HepG2 (cell line): Measurements from ENCODE around the gene HRG. TPM values are rescaled to one million over a fixed set of nuclear protein-coding genes. Genes with fewer than 3 reads are reported as not detected.

Experiments used
- ATF3 ChIP-seq: sonication (generic); formaldehyde crosslinking; IDR thresholded peaks from 2 replicates; pipeline ENCODE4 v1.4.0; 2020; ENCODE audit warnings: missing genetic modification reagents
- CHD4 ChIP-seq: fragments of 200-600 bp; sonication (generic); IDR thresholded peaks from 2 replicates; pipeline ENCODE4 v1.7.0; 2017; ENCODE audit warnings: mild to moderate bottlenecking, low read length, borderline replicate concordance
- MEIS2 ChIP-seq: sonication (generic); formaldehyde crosslinking; IDR thresholded peaks from 2 replicates; pipeline ENCODE4 v1.9.0; 2021; ENCODE audit warnings: mild to moderate bottlenecking, missing genetic modification reagents
- PHF21A ChIP-seq: sonication (generic); formaldehyde crosslinking; IDR thresholded peaks from 2 replicates; pipeline ENCODE4 v1.5.0; 2020; ENCODE audit warnings: mild to moderate bottlenecking, missing genetic modification reagents
- REXO4 ChIP-seq: sonication (generic); formaldehyde crosslinking; IDR thresholded peaks from 2 replicates; pipeline ENCODE4 v1.8.0; 2022; ENCODE audit warnings: missing genetic modification reagents, mild to moderate bottlenecking, borderline replicate concordance
- SNAPC5 ChIP-seq: sonication (generic); formaldehyde crosslinking; IDR thresholded peaks from 2 replicates; pipeline ENCODE4 v1.8.1; 2023; ENCODE audit warnings: mild to moderate bottlenecking, missing genetic modification reagents, borderline replicate concordance
- SP2 ChIP-seq: sonication (generic); formaldehyde crosslinking; IDR thresholded peaks from 2 replicates; pipeline ENCODE4 v1.5.1; 2020; ENCODE audit warnings: mild to moderate bottlenecking, missing genetic modification reagents
- TRIM24 ChIP-seq: sonication (generic); formaldehyde crosslinking; IDR thresholded peaks from 2 replicates; pipeline ENCODE4 v1.8.0; 2022; ENCODE audit warnings: mild to moderate bottlenecking, missing genetic modification reagents
- XBP1 ChIP-seq: sonication (generic); formaldehyde crosslinking; IDR thresholded peaks from 2 replicates; pipeline ENCODE4 v1.5.0; 2020; ENCODE audit warnings: missing genetic modification reagents
- ZNF124 ChIP-seq: sonication (generic); formaldehyde crosslinking; IDR thresholded peaks from 2 replicates; pipeline ENCODE4 v1.4.0; 2020; ENCODE audit warnings: missing genetic modification reagents
- ZNF17 ChIP-seq: sonication (generic); formaldehyde crosslinking; IDR thresholded peaks from 2 replicates; pipeline ENCODE4 v1.5.0; 2020; ENCODE audit warnings: mild to moderate bottlenecking, missing genetic modification reagents
- ZNF18 ChIP-seq: sonication (generic); formaldehyde crosslinking; IDR thresholded peaks from 2 replicates; pipeline ENCODE4 v1.8.0; 2022; ENCODE audit warnings: mild to moderate bottlenecking, missing genetic modification reagents; ENCODE audit not compliant: insufficient replicate concordance
- ZNF33B ChIP-seq: sonication (generic); formaldehyde crosslinking; IDR thresholded peaks from 2 replicates; pipeline ENCODE4 v1.5.1; 2020; ENCODE audit warnings: mild to moderate bottlenecking, missing genetic modification reagents
- ZNF407 ChIP-seq: sonication (generic); formaldehyde crosslinking; IDR thresholded peaks from one replicate; pipeline ENCODE4 v1.5.1; 2020; ENCODE audit warnings: mild to moderate bottlenecking, missing genetic modification reagents; ENCODE audit errors: not compliant biosample characterization
- ZNF468 ChIP-seq: sonication (generic); formaldehyde crosslinking; IDR thresholded peaks from 2 replicates; pipeline ENCODE4 v1.8.0; 2022; ENCODE audit warnings: mild to moderate bottlenecking, moderate library complexity, missing genetic modification reagents
- ZNF768 ChIP-seq: sonication (generic); formaldehyde crosslinking; IDR thresholded peaks from 2 replicates; pipeline ENCODE4 v1.4.0; 2020; ENCODE audit warnings: missing genetic modification reagents
- ZNF850 ChIP-seq: sonication (generic); formaldehyde crosslinking; conservative IDR thresholded peaks from 2 replicates; pipeline ENCODE4 v1.9.0; 2021; ENCODE audit warnings: mild to moderate bottlenecking, missing genetic modification reagents
- polyA plus RNA-seq, 8 experiments: library from polyadenylated mRNA; depleted of rRNA in 3 of 8; stranded (reverse) in 7 of 8; unstranded in 1 of 8; fragments of >200 nt; fragmentation: Illumina TruSeq in 4 of 8; extraction: Trizol in 4 of 8; gene quantifications; 2 replicates each; pipeline versions ENCODE4 v1.2.1 to v1.2.3, GENCODE V29; 2011 to 2016; ENCODE audit warnings: low read depth in 4 of 8, missing spikeins in 1 of 8, mixed read lengths in 1 of 8; ENCODE audit not compliant: insufficient read depth in 1 of 8
- total RNA-seq, 5 experiments: library from RNA; depleted of rRNA; stranded (reverse); fragments of >200 nt; fragmentation: Illumina TruSeq; extraction: Trizol; gene quantifications; 2 replicates each; pipeline ENCODE4 v1.2.3, GENCODE V29; 2016; ENCODE audit warnings: low read depth in 1 of 5

The HRG gene
- total and polyA plus RNA-seq, 2 of the 13 experiments (the other 11 are each of a cell fraction or from before 2014, with no cell fraction given), result 0.09 to 0.11 TPM

- TF ChIP-seq ZNF124 (CRISPR knock-in tag) (0 out of 2 replicates have a peak, but pooled peaks have one; percentile 5), TRIM24 (CRISPR knock-in tag) (no peak), ZNF17 (CRISPR knock-in tag) (no peak; the same call in 1 of the 2 replicates), SP2 (CRISPR knock-in tag) (no peak; the same call in 1 of the 2 replicates), ZNF768 (CRISPR knock-in tag) (peak; percentile 31; the same call in 1 of the 2 replicates), ZNF33B (CRISPR knock-in tag) (0 out of 2 replicates have a peak, but pooled peaks have one; percentile 11), XBP1 (CRISPR knock-in tag) (peak; percentile 49; the same call in 1 of the 2 replicates), ZNF850 (CRISPR knock-in tag) (no peak), REXO4 (CRISPR knock-in tag) (no peak; the same call in 1 of the 2 replicates), CHD4 (no peak), ZNF18 (CRISPR knock-in tag) (no peak), PHF21A (CRISPR knock-in tag) (no peak), ATF3 (CRISPR knock-in tag) (no peak), MEIS2 (CRISPR knock-in tag) (peak; percentile 81; the same call in 1 of the 2 replicates), ZNF407 (CRISPR knock-in tag) (no peak), ZNF468 (no peak), SNAPC5 (peak; percentile 88; the same call in 1 of the 2 replicates)
These were observed 45.4 kb upstream of the HRG start (continued) for GRCh38 chr3:186620213-186621092.
